Activated CD4-positive, alpha-beta memory T cell treated with anti-CD3 and anti-CD28 coated beads, Interleukin-2, amount 10 ng/mL, durations not matched to agents 7 days and 5 days (primary cell): ENCODE data around the gene PYGB. TPM values are rescaled to one million over a fixed set of nuclear protein-coding genes. Genes with fewer than 3 reads are reported as not detected.
"Not testable (repeated sequence)": the region's sequence is repeated elsewhere in the genome, so short reads cannot be mapped to it uniquely, and the experiment has no call there.

Experiments
- CTCF ChIA-PET: fragments of 350-600 bp; sonication (Branson Sonifier 250); formaldehyde crosslinking; loops from one replicate; lab custom pipeline; 2021; ENCODE audit warnings: antibody characterized with exemption, inconsistent platforms; lab: Charles Lee
- POLR2A ChIA-PET: fragments of 350-600 bp; sonication (Branson Sonifier 250); formaldehyde crosslinking; loops from one replicate; lab custom pipeline; 2021; ENCODE audit warnings: antibody characterized with exemption; lab: Charles Lee
- DNase-seq: peaks from one replicate; pipeline ENCODE4 v3.0.0-alpha.2; 2020
- H3K27ac Mint-ChIP-seq: one replicate; pipeline ENCODE4 v1.8.0; 2021; ENCODE audit warnings: mild to moderate bottlenecking, mixed read lengths
- H3K27me3 Mint-ChIP-seq: one replicate; pipeline ENCODE4 v1.8.0; 2021; ENCODE audit warnings: mixed read lengths
- H3K36me3 Mint-ChIP-seq: one replicate; pipeline ENCODE4 v1.8.0; 2021; ENCODE audit warnings: low read depth, mixed read lengths
- H3K4me1 Mint-ChIP-seq: one replicate; pipeline ENCODE4 v1.8.0; 2021; ENCODE audit warnings: mixed read lengths
- H3K4me3 Mint-ChIP-seq: one replicate; pipeline ENCODE4 v1.8.0; 2021; ENCODE audit warnings: mild to moderate bottlenecking, mixed read lengths
- H3K9me3 Mint-ChIP-seq: one replicate; pipeline ENCODE4 v1.8.0; 2021; ENCODE audit warnings: mixed read lengths
- total RNA-seq, 2 experiments: library from RNA; stranded (reverse); gene quantifications; one replicate each; pipeline ENCODE4 v1.2.3, GENCODE V29; 2021

Gene PYGB
- total RNA-seq, 2 experiments from 2014 or later = 28.4 to 29.8 TPM

GRCh38 chr20:25320035-25320800 lies 72.3 kb downstream of the PYGB start:
- no peaks in the 10 kb centered on the region for H3K9me3 Mint-ChIP-seq
- DNase-seq = peak; percentile 7
- no peak overlapping the region for H3K27ac Mint-ChIP-seq
- ChIA-PET POLR2A (interaction anchor here (0.8 kb wide), 1 partner anchor 87 kb away, joined by 3 read pairs; the partner anchor contains the start of gene GINS1), CTCF (interaction anchor here (1.5 kb wide), 1 partner anchor 79 kb away, joined by 4 read pairs; no protein-coding TSS in a partner anchor)
- H3K36me3 Mint-ChIP-seq = peaks cover 9% of the 10 kb centered on the region
- no peaks in the 10 kb centered on the region for H3K27me3 Mint-ChIP-seq
- peaks cover 14% of the 10 kb centered on the region for H3K4me1 Mint-ChIP-seq
- H3K4me3 Mint-ChIP-seq = no peak overlapping the region

- no peak for DNase-seq
- peaks cover 9% of the 10 kb centered on the region for H3K36me3 Mint-ChIP-seq
- H3K27me3 Mint-ChIP-seq = no peaks in the 10 kb centered on the region
- H3K4me1 Mint-ChIP-seq = peaks cover 7% of the 10 kb centered on the region
- H3K27ac Mint-ChIP-seq = peak overlapping the region; percentile 44
- ChIA-PET POLR2A (interaction anchor here (1.0 kb wide), 1 partner anchor 86 kb away, joined by 5 read pairs; the partner anchor contains the start of gene GINS1), CTCF (interaction anchor here (0.6 to 1.5 kb wide), 3 partner anchors 64 to 171 kb away, joined by 3 to 4 read pairs (median 3); no protein-coding TSS in a partner anchor)
- H3K4me3 Mint-ChIP-seq = no peak overlapping the region
- H3K9me3 Mint-ChIP-seq = no peaks in the 10 kb centered on the region
Measured at GRCh38 chr20:25321262-25321831, 73.5 kb downstream of the PYGB start.

- Mint-ChIP-seq H3K4me3 (no peak overlapping the region), H3K36me3 (peaks cover 9% of the 10 kb centered on the region), H3K27ac (no peak overlapping the region), H3K27me3 (no peaks in the 10 kb centered on the region), H3K9me3 (no peaks in the 10 kb centered on the region), H3K4me1 (peaks cover 7% of the 10 kb centered on the region)
- CTCF ChIA-PET = interaction anchor here (1.5 kb wide), 1 partner anchor 77 kb away, joined by 4 read pairs; no protein-coding TSS in a partner anchor
- no peak for DNase-seq
- POLR2A ChIA-PET = interaction anchor here (1.0 kb wide), 1 partner anchor 86 kb away, joined by 5 read pairs; the partner anchor contains the start of gene GINS1
Measured at GRCh38 chr20:25321991-25322390, 74.1 kb downstream of the PYGB start.

- H3K27ac Mint-ChIP-seq = no peak overlapping the region
- peaks cover 10% of the 10 kb centered on the region for H3K4me1 Mint-ChIP-seq
- ChIA-PET CTCF (no interaction called here), POLR2A (no interaction called here)
- H3K9me3 Mint-ChIP-seq = no peaks in the 10 kb centered on the region
- no peak for DNase-seq
- H3K36me3 Mint-ChIP-seq = peaks cover 9% of the 10 kb centered on the region
- no peak overlapping the region for H3K4me3 Mint-ChIP-seq
- H3K27me3 Mint-ChIP-seq = no peaks in the 10 kb centered on the region
Measured at GRCh38 chr20:25323496-25324246, 75.8 kb downstream of the PYGB start.

- POLR2A ChIA-PET = no interaction called here
- H3K36me3 Mint-ChIP-seq = peaks cover 9% of the 10 kb centered on the region
- no peaks in the 10 kb centered on the region for H3K9me3 Mint-ChIP-seq
- H3K4me3 Mint-ChIP-seq = no peak overlapping the region
- H3K4me1 Mint-ChIP-seq = peaks cover 12% of the 10 kb centered on the region
- no peaks in the 10 kb centered on the region for H3K27me3 Mint-ChIP-seq
- CTCF ChIA-PET = no interaction called here
- no peak for DNase-seq
- no peak overlapping the region for H3K27ac Mint-ChIP-seq
Measured at GRCh38 chr20:25324412-25324811, 76.5 kb downstream of the PYGB start.

GRCh38 chr20:25325073-25325472 lies 77.2 kb downstream of the PYGB start:
- Mint-ChIP-seq H3K9me3 (no peaks in the 10 kb centered on the region), H3K27me3 (no peaks in the 10 kb centered on the region), H3K4me1 (peaks cover 18% of the 10 kb centered on the region), H3K36me3 (peaks cover 7% of the 10 kb centered on the region), H3K4me3 (no peak overlapping the region), H3K27ac (no peak overlapping the region)
- POLR2A ChIA-PET = no interaction called here
- no peak for DNase-seq
- CTCF ChIA-PET = no interaction called here

GRCh38 chr20:25325997-25326396 lies 78.1 kb downstream of the PYGB start:
- Mint-ChIP-seq H3K4me1 (peaks cover 23% of the 10 kb centered on the region), H3K27ac (no peak overlapping the region), H3K9me3 (no peaks in the 10 kb centered on the region), H3K27me3 (no peaks in the 10 kb centered on the region), H3K4me3 (no peak overlapping the region), H3K36me3 (peaks cover 7% of the 10 kb centered on the region)
- POLR2A ChIA-PET = no interaction called here
- no peak for DNase-seq
- CTCF ChIA-PET = no interaction called here

- Mint-ChIP-seq H3K4me1 (peaks cover 16% of the 10 kb centered on the region), H3K9me3 (no peaks in the 10 kb centered on the region), H3K27me3 (no peaks in the 10 kb centered on the region), H3K36me3 (peaks cover 7% of the 10 kb centered on the region), H3K4me3 (no peak overlapping the region), H3K27ac (no peak overlapping the region)
- DNase-seq = no peak
- ChIA-PET CTCF (interaction anchor here (0.7 kb wide), 1 partner anchor 1390 kb away, joined by 5 read pairs; no protein-coding TSS in a partner anchor), POLR2A (interaction anchor here (1.0 kb wide), 1 partner anchor 11 kb away, joined by 3 read pairs; no protein-coding TSS in a partner anchor)
Measured at GRCh38 chr20:25327521-25328235, 79.8 kb downstream of the PYGB start.

GRCh38 chr20:25328954-25329498 lies 81.1 kb downstream of the PYGB start:
- Mint-ChIP-seq H3K9me3 (peaks cover 2% of the 10 kb centered on the region), H3K4me3 (no peak overlapping the region), H3K36me3 (peaks cover 2% of the 10 kb centered on the region), H3K4me1 (peaks cover 16% of the 10 kb centered on the region), H3K27ac (no peak overlapping the region), H3K27me3 (no peaks in the 10 kb centered on the region)
- POLR2A ChIA-PET = interaction anchor here (0.8 kb wide), 1 partner anchor 16 kb away, joined by 3 read pairs; no protein-coding TSS in a partner anchor
- DNase-seq = no peak
- CTCF ChIA-PET = interaction anchor here (1.6 kb wide), 1 partner anchor 70 kb away, joined by 3 read pairs; no protein-coding TSS in a partner anchor

GRCh38 chr20:25334972-25335371 lies 87.1 kb downstream of the PYGB start:
- H3K4me3 Mint-ChIP-seq, H3K27me3 Mint-ChIP-seq, CTCF ChIA-PET, H3K9me3 Mint-ChIP-seq, H3K27ac Mint-ChIP-seq, DNase-seq, H3K4me1 Mint-ChIP-seq, POLR2A ChIA-PET: not testable (repeated sequence)
- peaks cover 12% of the 10 kb centered on the region for H3K36me3 Mint-ChIP-seq

- Mint-ChIP-seq H3K4me1 (peaks cover 4% of the 10 kb centered on the region), H3K4me3 (no peak overlapping the region), H3K36me3 (peaks cover 12% of the 10 kb centered on the region), H3K9me3 (peaks cover 2% of the 10 kb centered on the region), H3K27ac (no peak overlapping the region), H3K27me3 (no peaks in the 10 kb centered on the region)
- CTCF ChIA-PET = interaction anchor here (0.6 kb wide), 1 partner anchor 64 kb away, joined by 3 read pairs; no protein-coding TSS in a partner anchor
- POLR2A ChIA-PET = no interaction called here
- no peak for DNase-seq
Measured at GRCh38 chr20:25336561-25337422, 88.9 kb downstream of the PYGB start.
